Uterus (tissue), 2 donors: ENCODE data around the gene TALDO1.

ENCODE experiments used
- CTCF ChIP-seq, 4 experiments: fragments of 200-600 bp in 2 of 4; fragments of 450-650 bp in 2 of 4; sonication (generic) in 2 of 4; IDR thresholded peaks; one replicate each; pipeline ENCODE4 v1.5.1; 2016 to 2019; ENCODE audit warnings: antibody characterized with exemption in 4 of 4, mild to moderate bottlenecking in 2 of 4, moderate library complexity in 1 of 4
- POLR2A ChIP-seq, 2 donors: fragments of 450-650 bp; IDR thresholded peaks; one replicate each; pipeline ENCODE4 v1.6.1; 2016; ENCODE audit warnings: antibody characterized with exemption in 2 of 2, mild to moderate bottlenecking in 1 of 2, moderate library complexity in 1 of 2

- TF ChIP-seq CTCF (IDR thresholded peaks at IDR 0.05), result no peak
- TF ChIP-seq POLR2A (IDR thresholded peaks at IDR 0.05), result no peak
Measured at GRCh38 chr11:698493-699115, 48.7 kb upstream of the TALDO1 start.
